ENCODE data around the gene ACD.

ACD gene

DNA sequence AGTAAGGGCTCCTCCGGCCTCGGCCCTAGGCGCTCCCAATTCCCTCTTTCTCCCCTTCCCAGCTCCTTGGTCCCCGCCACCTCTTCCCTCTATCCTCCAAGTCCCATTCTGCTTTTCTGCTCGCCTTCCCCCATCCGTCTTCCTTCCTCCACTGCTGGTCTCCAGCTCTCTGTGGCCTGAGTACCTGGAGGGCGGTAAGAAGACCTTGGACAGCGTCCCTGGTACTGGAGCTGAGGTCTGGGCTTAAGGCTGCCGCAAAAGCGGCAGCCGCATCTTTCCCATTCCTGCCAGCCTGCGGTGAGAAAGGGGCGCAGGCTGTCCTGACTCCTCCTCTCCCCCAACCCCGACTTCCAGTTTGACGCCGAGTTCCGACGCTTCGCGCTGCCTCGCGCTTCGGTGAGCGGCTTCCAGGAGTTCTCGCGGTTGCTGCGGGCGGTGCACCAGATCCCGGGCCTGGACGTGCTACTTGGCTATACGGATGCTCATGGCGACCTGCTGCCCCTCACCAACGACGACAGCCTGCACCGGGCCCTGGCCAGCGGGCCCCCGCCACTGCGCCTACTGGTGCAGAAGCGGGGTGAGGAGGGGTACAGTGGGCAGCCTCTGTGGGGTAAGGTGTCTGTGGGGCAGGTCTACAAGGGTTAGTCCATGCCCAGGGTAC lies 1.2 kb upstream of the ACD start:
- peak; percentile 40 for DNase-seq

DNA sequence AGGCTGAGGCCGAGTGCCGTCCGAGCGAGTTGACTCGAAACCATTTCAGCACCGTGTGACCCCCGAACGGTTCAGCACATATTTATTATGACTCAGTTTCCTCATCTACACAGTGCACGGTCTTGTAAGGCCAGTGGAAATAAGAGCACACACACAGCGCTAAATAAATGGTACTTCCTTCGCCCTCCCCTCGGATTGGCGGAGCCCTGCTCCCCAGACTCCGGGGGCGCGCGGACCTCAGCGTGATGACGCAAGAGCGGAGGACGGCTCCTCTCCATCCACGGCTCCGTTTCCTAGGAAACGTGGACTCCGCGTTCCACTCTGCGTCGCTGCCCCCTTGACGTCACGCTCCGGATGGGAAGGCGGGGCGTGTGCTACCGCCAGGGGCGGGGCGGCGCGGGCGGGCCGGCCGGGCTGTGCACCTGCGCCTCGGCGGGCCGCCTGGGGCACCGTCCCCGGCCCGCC lies 536 bp upstream of the ACD start, which contains the start of gene PARD6A:
TSS of gene PARD6A (plus strand) at position 397 of the 465 bp plus-strand sequence. CDS start 79 bp downstream, outside the sequence.
- DNase-seq, result peak; percentile 99

DNA sequence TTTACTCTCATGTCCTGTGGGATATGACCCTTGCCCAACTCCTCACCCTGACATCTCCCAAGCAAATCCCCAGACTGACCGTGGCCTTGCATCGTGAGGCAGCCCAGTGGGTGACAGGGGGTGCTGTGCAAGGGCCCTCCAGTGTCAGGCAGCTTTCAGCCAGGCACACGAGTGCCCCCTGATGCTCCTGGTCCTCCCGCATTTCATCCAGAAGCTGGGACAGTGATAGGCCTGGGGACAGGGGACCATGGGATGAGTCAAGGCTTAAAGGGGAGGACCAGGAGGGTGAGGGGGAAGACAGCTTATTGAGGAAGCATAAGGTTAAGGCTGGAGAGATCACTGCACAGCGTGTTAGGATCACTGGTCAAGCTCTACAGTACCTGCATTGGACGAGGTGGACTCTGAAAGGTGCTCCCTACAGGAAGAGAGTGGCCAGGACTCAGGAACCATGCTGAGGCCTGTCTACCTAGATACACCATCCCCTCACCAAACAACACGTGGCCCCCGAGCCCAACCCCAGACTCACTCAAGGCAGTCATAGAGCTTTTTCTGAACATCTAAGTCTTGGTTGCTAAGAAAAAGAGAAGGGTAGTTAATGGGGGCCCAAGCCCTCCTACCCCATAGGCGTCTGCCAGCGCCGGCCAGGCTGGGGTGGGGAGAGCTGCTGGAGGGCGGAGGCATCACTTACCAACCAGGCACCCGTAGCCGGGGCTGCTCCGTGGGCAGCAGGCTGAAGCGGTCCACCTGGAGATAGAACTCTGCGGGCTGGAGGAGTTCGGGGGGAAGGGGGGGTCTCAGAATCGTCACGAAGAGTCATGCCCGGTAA lies 998 bp downstream of the ACD start:
- DNase-seq, result no peak

DNA sequence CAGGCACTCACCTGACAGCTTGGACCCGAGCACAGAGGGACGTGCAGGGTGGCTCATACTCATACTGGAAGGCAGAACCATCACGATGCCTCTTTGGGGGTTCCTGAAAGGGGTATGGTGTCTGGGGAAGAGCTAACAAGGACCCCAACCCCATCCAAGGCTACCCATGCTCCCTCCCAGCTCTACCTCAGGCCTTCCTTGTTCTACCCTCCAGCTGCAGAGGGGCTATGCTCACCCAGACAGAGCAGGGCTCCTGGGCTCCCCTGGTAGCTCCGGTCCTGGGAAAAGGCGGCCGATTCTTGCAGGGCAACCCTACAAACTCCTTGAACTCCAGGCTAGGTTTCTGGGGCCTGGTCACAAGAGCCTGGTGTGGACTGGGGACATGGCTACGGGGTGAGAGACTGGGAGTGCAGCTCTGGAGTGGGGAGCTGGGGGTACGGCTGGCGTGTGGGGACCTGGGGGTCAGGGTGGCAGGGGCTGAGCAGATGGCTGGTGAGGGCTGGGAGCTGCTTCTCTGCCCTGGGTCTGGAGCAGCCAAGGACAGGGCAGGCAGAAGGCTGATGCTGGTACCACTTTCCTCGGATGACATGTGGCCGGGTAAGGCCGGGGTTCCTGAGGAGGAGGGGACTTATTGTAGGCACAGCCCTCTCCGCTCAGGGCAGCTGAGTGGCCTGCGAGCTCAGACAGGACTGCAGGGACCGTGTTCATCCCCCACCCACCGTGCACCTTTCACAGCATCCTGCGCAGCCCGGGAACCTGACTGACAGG lies 2.1 kb downstream of the ACD start:
- no peak for DNase-seq

DNA sequence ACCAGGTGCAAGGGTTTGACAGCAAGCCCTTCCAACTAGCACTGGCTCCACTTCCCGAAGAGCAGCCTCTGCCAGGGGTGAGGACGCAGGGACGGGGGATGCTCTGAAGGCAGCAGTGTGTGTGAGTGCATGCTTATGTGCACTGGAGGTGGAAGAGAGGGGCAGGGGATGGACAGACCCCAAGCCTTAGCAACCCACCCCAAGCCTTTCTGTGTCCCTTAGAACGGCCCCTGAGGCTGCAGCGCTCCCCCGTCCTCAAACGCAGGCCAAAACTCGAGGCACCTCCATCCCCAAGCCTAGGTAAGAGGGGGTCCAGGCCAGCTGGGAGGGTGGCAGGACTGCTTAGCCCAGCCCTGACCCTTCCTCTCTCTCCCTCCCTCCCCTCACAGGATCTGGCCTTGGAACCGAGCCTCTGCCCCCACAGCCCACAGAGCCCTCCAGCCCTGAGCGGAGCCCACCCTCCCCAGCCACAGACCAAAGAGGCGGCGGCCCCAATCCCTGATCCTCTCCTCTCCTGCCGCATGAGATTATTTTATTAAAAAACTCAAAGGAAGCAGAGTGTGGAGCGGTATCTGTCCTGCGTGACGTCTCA lies 2.9 kb downstream of the ACD start:
- DNase-seq, result no peak

DNA sequence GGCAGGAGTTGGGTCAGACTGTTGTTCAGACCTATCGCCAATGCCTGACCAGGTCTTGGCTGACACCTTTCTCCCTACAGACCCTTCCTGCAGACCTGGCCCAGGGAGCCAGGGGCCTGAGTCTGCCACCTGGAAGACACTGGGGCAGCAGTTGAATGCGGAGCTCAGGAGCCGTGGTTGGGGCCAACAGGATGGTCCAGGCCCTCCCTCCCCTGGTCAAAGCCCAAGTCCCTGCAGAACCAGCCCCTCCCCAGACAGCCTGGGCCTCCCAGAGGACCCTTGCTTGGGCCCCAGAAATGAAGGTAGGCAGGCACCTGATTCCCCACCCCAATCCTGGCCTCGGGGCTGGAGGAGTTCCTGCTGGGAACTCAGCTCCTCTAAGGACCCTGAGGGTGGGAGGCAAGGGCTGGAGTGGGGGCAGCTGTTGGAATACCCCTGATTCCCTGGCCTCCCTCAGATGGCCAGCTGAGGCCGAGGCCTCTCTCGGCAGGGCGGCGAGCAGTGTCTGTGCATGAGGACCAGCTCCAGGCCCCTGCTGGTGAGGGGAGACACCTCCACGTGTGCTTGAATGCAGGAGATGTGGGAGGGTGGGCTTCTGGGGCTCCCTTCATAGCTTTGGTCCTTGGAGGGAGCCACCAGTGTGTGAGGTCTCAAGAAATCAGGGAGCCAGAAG lies 3.6 kb downstream of the ACD start:
- no peak for DNase-seq

DNA sequence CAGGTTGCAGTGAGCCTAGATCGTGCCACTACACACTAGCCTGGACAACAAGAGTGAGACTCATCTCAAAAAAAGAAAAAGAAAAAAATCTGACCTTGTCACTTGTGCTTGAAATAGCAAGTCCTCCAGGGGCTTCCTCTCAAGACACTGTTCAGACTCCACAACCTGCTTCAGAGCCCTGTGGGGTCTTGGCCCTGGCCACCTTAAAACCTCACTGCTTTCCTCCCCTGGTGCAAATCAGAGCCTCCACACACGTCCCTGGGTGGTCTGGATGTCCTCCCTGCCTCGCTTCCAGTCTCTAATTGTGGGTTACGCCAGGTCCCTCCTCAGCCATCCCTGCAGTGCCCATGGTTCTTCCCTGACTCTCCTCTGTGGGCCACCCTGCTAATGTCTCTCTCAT lies 4.7 kb downstream of the ACD start:
- no peak for DNase-seq

DNA sequence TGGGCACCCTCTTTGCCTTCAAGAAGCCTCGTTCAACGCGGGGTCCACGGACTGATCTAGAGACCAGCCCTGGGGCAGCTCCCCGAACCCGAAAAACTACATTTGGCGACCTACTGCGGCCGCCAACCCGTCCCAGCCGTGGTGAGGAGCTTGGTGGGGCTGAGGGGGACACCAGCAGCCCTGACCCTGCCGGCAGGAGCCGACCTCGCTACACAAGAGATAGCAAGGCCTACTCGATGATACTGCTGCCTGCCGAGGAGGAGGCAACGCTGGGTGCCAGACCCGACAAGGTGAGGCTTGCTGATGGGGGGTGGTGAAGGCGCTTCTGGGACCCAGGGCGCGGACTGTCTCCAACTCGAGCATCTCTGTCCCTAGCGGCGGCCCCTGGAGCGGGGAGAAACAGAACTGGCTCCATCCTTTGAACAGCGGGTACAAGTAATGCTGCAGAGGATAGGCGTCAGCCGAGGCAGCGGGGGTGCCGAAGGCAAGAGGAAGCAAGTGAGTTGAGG lies 5.6 kb downstream of the ACD start:
- no peak for DNase-seq

DNA sequence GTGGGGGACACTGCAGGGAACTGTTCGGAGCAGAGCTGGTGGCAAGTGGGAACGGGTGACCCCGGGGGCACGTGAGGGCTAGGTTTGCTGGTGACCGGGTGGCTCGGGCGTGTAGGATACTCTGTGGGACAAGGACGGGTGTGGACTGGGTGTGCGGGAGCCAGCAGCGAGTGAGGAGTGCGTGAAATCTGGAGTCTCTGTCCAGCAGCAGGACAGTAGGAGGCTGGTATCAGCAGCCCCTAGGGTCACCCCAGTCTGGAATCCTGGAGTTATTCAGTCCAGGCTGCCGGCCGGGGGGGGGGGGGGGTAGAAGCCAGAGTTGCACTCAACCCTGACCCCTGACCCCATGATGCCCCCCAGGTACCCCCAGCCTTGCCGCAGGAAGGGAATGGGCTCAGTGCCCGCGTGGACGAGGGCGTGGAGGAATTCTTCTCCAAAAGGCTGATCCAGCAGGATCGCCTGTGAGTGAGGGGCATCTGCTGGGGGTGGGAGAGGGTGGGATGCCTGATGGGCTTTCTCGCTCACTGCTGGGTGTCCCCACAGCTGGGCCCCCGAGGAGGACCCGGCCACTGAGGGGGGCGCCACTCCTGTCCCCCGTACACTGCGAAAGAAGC lies 6.2 kb downstream of the ACD start:
- DNase-seq, result no peak

DNA sequence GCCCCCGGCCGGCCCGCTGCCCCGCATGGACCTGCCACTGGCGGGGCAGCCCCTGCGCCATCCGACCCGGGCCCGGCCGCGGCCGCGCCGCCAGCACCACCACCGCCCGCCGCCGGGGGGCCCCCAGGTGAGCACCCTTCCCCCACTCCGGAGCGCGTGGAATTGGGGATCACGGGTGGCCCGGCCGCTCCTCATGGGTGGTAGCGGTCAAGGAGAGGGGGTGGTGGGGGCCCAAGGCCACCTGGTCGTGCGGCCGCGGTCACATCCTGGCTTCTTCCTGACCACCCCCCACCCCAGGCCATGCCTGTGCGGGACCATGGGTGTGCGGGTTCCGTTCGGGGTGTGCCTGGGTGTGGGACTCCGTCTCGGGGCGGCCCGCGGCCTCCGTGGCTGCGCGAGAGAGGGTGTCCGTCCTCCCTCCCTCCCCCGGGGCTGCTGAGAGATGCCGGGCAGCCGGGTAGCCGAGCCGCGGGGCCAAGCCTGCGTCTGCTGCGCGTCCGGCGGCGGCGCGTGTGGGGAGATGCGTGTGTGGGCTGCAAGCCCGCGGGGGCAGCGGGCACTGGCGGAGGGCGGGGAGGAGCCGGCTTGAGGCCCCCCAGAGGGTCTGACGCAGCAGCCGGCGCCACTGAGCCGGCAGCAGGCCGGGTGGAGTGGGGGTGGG lies 6.8 kb downstream of the ACD start:
- DNase-seq, result no peak

DNA sequence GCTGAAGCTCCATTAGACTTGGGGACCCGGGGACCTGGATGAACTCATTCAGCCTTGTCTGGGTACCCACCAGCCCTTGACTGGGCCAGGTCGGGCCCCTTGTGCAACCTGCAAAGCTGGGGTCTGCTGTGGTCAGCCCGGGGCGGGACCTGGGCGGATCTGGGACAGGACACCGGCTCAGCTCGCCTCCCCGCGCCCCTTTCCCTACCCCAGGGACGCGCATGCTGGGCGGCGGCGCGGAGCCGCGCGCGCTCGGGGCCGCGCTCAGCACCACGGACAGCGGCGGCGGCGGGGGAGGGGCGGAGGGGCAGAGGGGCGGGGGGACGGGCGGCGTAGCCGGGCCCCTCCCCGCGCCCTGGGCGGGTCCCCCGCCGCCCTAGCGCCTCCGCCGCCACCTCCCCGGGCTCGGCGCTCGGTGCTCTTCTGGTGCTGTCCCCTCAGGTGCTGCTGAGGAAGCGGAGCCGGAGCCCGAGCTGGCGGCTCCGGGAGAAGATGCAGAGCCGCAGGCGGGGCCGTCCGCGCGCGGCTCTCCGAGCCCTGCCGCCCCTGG lies 7.4 kb downstream of the ACD start:
- no peak for DNase-seq

DNA sequence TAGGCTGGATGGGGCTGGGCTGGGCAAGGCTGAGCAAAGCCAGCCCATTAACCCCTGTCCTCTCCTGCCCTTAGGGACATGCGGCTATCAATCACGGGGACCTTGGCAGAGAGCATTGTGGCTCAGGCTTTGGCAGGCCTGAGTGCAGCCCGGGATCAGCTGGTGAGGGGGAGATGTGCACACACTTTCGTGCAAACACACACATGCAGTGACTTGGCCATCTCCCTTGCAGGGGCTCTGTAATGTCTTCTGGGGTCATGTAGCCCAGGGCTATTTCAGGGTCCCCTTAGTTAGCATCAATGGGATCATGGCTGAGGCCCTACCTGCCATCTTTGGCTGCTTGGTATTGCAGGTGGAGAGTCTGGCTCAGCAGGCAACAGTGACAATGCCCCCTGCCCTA lies 8.2 kb downstream of the ACD start:
- no peak for DNase-seq

DNA sequence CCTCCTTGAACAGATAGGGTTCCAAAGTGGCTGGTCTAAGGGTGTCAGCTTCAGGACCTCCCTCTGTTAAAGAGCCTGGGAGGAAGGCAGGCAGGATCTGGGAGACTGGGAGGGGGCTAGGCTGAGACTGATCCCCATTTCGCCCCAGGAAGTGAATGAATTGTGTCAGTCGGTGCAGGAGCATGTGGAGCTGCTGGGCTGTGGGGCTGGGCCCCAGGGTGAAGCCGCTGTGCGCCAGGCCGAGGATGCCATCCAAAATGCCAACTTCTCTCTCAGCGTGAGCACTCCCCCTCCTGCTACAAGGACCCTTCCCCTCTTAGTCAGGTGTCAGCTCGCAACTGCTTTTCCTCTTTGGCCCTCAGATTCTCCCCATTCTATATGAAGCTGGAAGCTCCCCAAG lies 9.0 kb downstream of the ACD start:
- no peak for DNase-seq

DNA sequence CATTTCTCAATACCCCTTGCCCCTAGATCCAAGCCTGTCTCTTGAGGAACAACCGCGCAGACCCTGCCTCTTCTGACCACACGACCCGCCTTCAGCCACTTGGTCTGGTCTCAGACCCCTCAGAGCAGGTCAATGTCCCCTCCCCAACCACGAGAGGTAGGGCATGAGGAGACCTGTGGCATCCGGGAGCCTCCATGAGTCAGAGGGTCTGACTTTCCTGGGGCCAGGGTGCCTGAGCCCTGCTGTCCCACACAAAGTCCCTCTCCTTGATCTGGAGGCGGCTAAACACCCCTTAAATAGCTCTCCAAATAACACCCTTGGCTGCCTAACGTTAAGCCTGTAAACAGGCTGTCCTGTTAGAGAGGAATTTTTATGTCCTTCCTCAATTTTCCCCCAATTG lies 10.0 kb downstream of the ACD start:
- no peak for DNase-seq

DNA sequence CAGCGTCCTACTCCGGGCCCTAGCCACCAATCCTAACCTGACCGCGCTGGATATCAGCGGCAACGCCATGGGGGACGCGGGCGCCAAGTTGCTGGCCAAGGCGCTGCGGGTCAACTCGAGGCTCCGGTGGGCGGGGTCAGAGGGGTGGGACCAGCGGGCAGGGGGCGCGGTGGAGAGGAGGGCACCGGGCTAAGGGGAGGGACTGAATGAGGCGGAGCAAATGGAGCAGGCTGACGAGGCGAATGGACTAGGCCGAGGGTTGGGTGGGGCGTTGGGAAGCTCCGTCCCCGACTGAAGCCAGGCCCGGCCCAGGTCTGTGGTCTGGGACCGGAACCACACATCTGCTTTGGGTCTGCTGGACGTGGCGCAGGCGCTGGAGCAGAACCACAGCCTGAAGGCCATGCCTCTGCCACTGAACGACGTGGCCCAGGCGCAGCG lies 10.5 kb downstream of the ACD start:
- DNase-seq, result no peak

DNA sequence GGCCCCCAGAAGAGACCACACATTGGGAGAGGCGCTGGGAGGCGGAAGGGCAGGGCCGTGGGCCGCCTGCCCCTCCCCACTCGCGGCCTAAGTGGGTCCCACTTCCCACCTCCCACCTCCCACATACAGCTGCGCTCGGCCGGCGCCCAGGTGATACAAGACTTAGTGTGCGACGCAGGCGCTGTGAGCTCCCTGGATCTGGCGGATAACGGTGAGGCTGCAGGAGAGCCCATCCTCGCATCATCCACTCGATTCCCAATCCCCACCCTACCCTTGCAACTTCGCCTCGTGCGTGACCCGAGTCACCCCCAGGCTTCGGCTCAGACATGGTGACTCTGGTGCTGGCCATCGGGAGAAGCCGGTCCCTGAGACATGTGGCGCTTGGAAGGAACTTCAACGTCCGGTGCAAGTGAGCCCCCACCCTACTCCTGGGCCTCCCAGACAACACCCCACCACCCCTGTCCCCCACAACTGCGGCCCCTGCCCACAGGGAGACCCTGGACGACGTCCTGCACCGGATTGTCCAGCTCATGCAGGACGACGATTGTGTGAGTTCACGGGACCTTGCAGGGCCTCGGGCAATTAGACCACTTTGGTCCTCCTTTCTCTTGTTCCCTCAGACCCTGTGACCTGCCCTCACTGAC lies 11.2 kb downstream of the ACD start:
- DNase-seq, result no peak

DNA sequence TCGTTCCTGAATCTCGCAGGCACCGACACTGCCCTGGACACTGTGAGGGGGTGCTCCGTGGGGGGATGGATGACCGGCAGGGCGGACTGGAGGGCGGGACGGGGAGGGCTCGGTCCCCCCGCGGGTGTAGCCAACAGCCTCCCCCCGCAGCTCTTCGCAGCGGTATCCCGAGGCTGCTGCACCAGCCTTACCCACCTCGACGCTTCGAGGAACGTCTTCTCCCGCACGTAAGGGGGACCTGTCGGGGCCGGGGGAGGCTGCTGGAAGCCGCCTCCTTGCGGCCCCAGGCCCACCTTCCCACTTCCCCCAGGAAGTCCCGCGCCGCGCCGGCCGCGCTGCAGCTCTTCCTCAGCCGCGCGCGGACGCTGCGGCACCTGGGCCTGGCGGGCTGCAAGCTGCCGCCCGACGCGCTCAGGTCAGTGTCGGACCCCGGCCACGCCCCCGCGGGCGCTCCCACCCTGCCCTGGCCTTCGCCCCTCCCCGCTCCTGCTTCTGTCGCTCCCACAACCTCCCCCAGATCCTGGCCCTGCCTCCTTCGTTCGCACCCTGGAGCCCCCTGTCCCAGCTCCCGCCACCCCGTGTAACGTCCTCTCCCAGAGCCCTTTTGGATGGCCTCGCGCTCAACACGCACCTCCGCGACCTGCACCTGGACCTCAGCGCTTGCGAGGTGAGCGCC lies 11.8 kb downstream of the ACD start:
- DNase-seq, result no peak

DNA sequence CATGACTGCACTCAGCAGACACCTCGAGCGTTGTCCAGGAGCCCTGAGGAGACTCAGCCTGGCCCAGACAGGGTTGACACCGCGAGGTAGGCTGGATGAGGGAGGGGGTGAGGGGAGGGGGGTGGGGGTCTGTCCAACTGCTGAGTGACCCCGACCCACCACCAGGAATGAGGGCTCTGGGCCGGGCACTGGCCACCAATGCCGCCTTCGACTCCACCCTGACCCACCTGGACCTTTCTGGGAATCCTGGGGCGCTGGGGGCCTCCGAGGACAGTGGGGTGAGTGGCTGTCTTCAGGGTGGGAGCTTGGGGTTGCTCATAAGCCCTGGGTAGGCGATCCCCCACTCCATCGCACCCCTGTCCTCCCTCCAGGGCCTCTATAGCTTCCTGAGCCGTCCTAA lies 12.4 kb downstream of the ACD start:
- no peak for DNase-seq

DNA sequence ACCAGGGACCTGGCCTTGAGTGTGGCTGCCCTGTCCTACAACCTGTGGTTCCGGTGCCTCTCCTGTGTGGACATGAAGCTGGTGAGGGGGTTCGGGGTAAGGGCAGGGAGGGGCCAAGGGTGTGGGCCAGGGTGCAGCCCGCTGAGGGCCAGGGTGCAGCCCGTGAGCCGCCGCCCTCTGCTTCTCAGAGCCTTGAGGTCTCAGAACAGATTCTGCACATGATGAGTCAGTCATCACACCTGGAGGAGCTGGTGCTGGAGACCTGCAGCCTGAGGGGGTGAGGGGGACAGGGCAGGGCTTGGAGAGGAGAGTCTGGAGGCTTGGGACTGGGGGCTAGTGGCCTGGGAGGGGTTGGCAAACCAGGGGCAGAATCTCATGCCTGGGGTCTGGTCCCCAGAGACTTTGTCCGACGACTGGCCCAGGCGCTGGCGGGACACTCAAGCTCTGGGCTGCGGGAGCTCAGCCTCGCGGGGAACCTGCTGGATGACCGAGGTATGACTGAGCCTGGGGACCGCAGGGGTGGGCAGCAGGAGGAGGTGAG lies 12.9 kb downstream of the ACD start:
- DNase-seq, result no peak
